Activated CD8-positive, alpha-beta T cell treated with anti-CD3 and anti-CD28 coated beads, Interleukin-2, amount 10 ng/mL, durations not matched to agents 7 days and 5 days (primary cell): ENCODE results near the gene PDE3B. TPM values are rescaled to one million over a fixed set of nuclear protein-coding genes. Genes with fewer than 3 reads are reported as not detected.
"Not testable (repeated sequence)": the region's sequence is repeated elsewhere in the genome, so short reads cannot be mapped to it uniquely, and the experiment has no call there.

ENCODE experiments used
- ATAC-seq: fragments of 150-1000 bp; cut with Tn5 transposase; one replicate; pipeline ENCODE4 v1.10.0; 2021; ENCODE audit warnings: moderate library complexity
- CTCF ChIA-PET: fragments of 350-600 bp; sonication (Branson Sonifier 250); formaldehyde crosslinking; loops from one replicate; lab custom pipeline; 2021; ENCODE audit warnings: antibody characterized with exemption; lab: Charles Lee
- POLR2A ChIA-PET: fragments of 350-600 bp; sonication (Branson Sonifier 250); formaldehyde crosslinking; loops from one replicate; lab custom pipeline; 2021; ENCODE audit warnings: antibody characterized with exemption; lab: Charles Lee
- DNase-seq: peaks from one replicate; pipeline ENCODE4 v3.0.0-alpha.2; 2020
- H3K27ac Mint-ChIP-seq: one replicate; pipeline ENCODE4 v1.8.0; 2021; ENCODE audit warnings: mild to moderate bottlenecking, mixed read lengths
- H3K27me3 Mint-ChIP-seq: one replicate; pipeline ENCODE4 v1.8.0; 2021; ENCODE audit warnings: low read depth, mixed read lengths
- H3K36me3 Mint-ChIP-seq: one replicate; pipeline ENCODE4 v1.8.0; 2021; ENCODE audit warnings: low read depth, mixed read lengths
- H3K4me1 Mint-ChIP-seq: one replicate; pipeline ENCODE4 v1.8.0; 2021; ENCODE audit warnings: low read depth, mixed read lengths
- H3K4me3 Mint-ChIP-seq: one replicate; pipeline ENCODE4 v1.8.0; 2021; ENCODE audit warnings: mild to moderate bottlenecking, mixed read lengths
- H3K9me3 Mint-ChIP-seq: one replicate; pipeline ENCODE4 v1.8.0; 2022; ENCODE audit warnings: mixed read lengths; ENCODE audit not compliant: insufficient read depth
- total RNA-seq, 2 experiments: library from RNA; stranded (reverse); gene quantifications; one replicate each; pipeline ENCODE4 v1.2.3, GENCODE V29; 2021

The PDE3B gene
- total RNA-seq, 2 experiments from 2014 or later: 74.8 to 81.4 TPM

- ChIA-PET CTCF (interaction anchor here (0.7 to 2.0 kb wide), 11 partner anchors 9 to 274 kb away, joined by 3 to 6 read pairs (median 3); no protein-coding TSS in a partner anchor), POLR2A (interaction anchor here (1.0 kb wide), 1 partner anchor 9 kb away, joined by 4 read pairs; no protein-coding TSS in a partner anchor)
- Mint-ChIP-seq H3K27me3 (no peaks in the 10 kb centered on the region), H3K9me3 (peaks cover 9% of the 10 kb centered on the region), H3K36me3 (peaks cover 61% of the 10 kb centered on the region), H3K4me3 (no peak overlapping the region), H3K27ac (no peak overlapping the region), H3K4me1 (peaks cover 59% of the 10 kb centered on the region)
- DNase-seq: no peak
- no peak for ATAC-seq
Observed at GRCh38 chr11:14773755-14774154, 130.2 kb downstream of the PDE3B start.

- ChIA-PET POLR2A (interaction anchor here (1.0 kb wide), 1 partner anchor 130 kb away, joined by 5 read pairs; no protein-coding TSS in a partner anchor), CTCF (interaction anchor here (0.9 to 2.0 kb wide), 4 partner anchors 16 to 135 kb away, joined by 3 to 6 read pairs (median 4); no protein-coding TSS in a partner anchor)
- DNase-seq: no peak
- Mint-ChIP-seq H3K4me3 (no peak overlapping the region), H3K27me3 (no peaks in the 10 kb centered on the region), H3K36me3 (peaks cover 71% of the 10 kb centered on the region), H3K27ac (no peak overlapping the region), H3K4me1 (peaks cover 59% of the 10 kb centered on the region), H3K9me3 (peaks cover 11% of the 10 kb centered on the region)
- no peak for ATAC-seq
Observed at GRCh38 chr11:14774721-14775120, 131.1 kb downstream of the PDE3B start.

GRCh38 chr11:14775897-14776296 is 132.3 kb downstream of the PDE3B start:
- Mint-ChIP-seq H3K4me3 (no peak overlapping the region), H3K4me1 (peaks cover 55% of the 10 kb centered on the region), H3K36me3 (peaks cover 78% of the 10 kb centered on the region), H3K27me3 (no peaks in the 10 kb centered on the region), H3K27ac (peak overlapping the region; percentile 35), H3K9me3 (peaks cover 18% of the 10 kb centered on the region)
- ATAC-seq: no peak
- POLR2A ChIA-PET: no interaction called here
- CTCF ChIA-PET: no interaction called here
- no peak for DNase-seq

- DNase-seq, ATAC-seq, H3K27me3 Mint-ChIP-seq, H3K4me3 Mint-ChIP-seq, POLR2A ChIA-PET, CTCF ChIA-PET, H3K27ac Mint-ChIP-seq: not testable (repeated sequence)
- peaks cover 25% of the 10 kb centered on the region for H3K9me3 Mint-ChIP-seq
- peaks cover 93% of the 10 kb centered on the region for H3K36me3 Mint-ChIP-seq
- H3K4me1 Mint-ChIP-seq: peaks cover 58% of the 10 kb centered on the region
Observed at GRCh38 chr11:14778460-14778859, 134.9 kb downstream of the PDE3B start.

- Mint-ChIP-seq H3K9me3 (peaks cover 27% of the 10 kb centered on the region), H3K27me3 (no peaks in the 10 kb centered on the region), H3K4me3 (no peak overlapping the region), H3K27ac (peak overlapping the region; percentile 79), H3K4me1 (peaks cover 47% of the 10 kb centered on the region), H3K36me3 (peaks cover 64% of the 10 kb centered on the region)
- DNase-seq (no peak), ATAC-seq (peak; percentile 33)
- POLR2A ChIA-PET: no interaction called here
- CTCF ChIA-PET: no interaction called here
Observed at GRCh38 chr11:14783788-14784187, 140.2 kb downstream of the PDE3B start.

- peak overlapping the region; percentile 79 for H3K27ac Mint-ChIP-seq
- CTCF ChIA-PET: no interaction called here
Observed at GRCh38 chr11:14784230-14784629, 140.6 kb downstream of the PDE3B start.

GRCh38 chr11:14789879-14790484 is 146.4 kb downstream of the PDE3B start:
- CTCF ChIA-PET: interaction anchor here (0.6 to 5.0 kb wide), 20 partner anchors 8 to 361 kb away, joined by 3 to 125 read pairs (median 4); partner anchors contain the start of gene CYP2R1
- no peak overlapping the region for H3K27ac Mint-ChIP-seq

More at GRCh38 chr11:14784230-14784629, 140.6 kb downstream of the PDE3B start:
- ATAC-seq: peak; percentile 47
- no peaks in the 10 kb centered on the region for H3K27me3 Mint-ChIP-seq
- POLR2A ChIA-PET: no interaction called here
- peaks cover 45% of the 10 kb centered on the region for H3K4me1 Mint-ChIP-seq
- H3K4me3 Mint-ChIP-seq: no peak overlapping the region
- peaks cover 63% of the 10 kb centered on the region for H3K36me3 Mint-ChIP-seq
- no peak for DNase-seq
- peaks cover 27% of the 10 kb centered on the region for H3K9me3 Mint-ChIP-seq

GRCh38 chr11:14793546-14793945 is 149.9 kb downstream of the PDE3B start:
- ATAC-seq: no peak
- peaks cover 18% of the 10 kb centered on the region for H3K4me1 Mint-ChIP-seq
- H3K36me3 Mint-ChIP-seq: peaks cover 73% of the 10 kb centered on the region
- H3K27ac Mint-ChIP-seq: no peak overlapping the region
- ChIA-PET CTCF (interaction anchor here (2.9 kb wide), 1 partner anchor 114 kb away, joined by 21 read pairs; no protein-coding TSS in a partner anchor), POLR2A (interaction anchor here (1.0 kb wide), 1 partner anchor 29 kb away, joined by 3 read pairs; no protein-coding TSS in a partner anchor)
- H3K9me3 Mint-ChIP-seq: no peaks in the 10 kb centered on the region
- DNase-seq: no peak
- no peaks in the 10 kb centered on the region for H3K27me3 Mint-ChIP-seq
- no peak overlapping the region for H3K4me3 Mint-ChIP-seq

More at GRCh38 chr11:14789879-14790484, 146.4 kb downstream of the PDE3B start:
- ATAC-seq: no peak
- POLR2A ChIA-PET: interaction anchor here (0.9 kb wide), 1 partner anchor 146 kb away, joined by 3 read pairs; no protein-coding TSS in a partner anchor
- H3K4me3 Mint-ChIP-seq: no peak overlapping the region
- H3K9me3 Mint-ChIP-seq: no peaks in the 10 kb centered on the region
- H3K36me3 Mint-ChIP-seq: peaks cover 44% of the 10 kb centered on the region
- H3K4me1 Mint-ChIP-seq: peaks cover 13% of the 10 kb centered on the region
- H3K27me3 Mint-ChIP-seq: no peaks in the 10 kb centered on the region
- no peak for DNase-seq

- DNase-seq, H3K27ac Mint-ChIP-seq, POLR2A ChIA-PET, H3K9me3 Mint-ChIP-seq, H3K27me3 Mint-ChIP-seq, H3K4me3 Mint-ChIP-seq, ATAC-seq: not testable (repeated sequence)
- Mint-ChIP-seq H3K36me3 (peaks cover 87% of the 10 kb centered on the region), H3K4me1 (peaks cover 24% of the 10 kb centered on the region)
- CTCF ChIA-PET: interaction anchor here (2.9 kb wide), 1 partner anchor 112 kb away, joined by 21 read pairs; no protein-coding TSS in a partner anchor
Observed at GRCh38 chr11:14796028-14796427, 152.4 kb downstream of the PDE3B start.

- peaks cover 13% of the 10 kb centered on the region for H3K4me1 Mint-ChIP-seq
- H3K36me3 Mint-ChIP-seq: peaks cover 85% of the 10 kb centered on the region
- H3K4me3 Mint-ChIP-seq: no peak overlapping the region
- CTCF ChIA-PET: interaction anchor here (1.2 kb wide), 1 partner anchor 15 kb away, joined by 4 read pairs; no protein-coding TSS in a partner anchor
- H3K27ac Mint-ChIP-seq: no peak overlapping the region
- H3K27me3 Mint-ChIP-seq: no peaks in the 10 kb centered on the region
- no peak for DNase-seq
- ATAC-seq: no peak
- peaks cover 10% of the 10 kb centered on the region for H3K9me3 Mint-ChIP-seq
- POLR2A ChIA-PET: no interaction called here
Observed at GRCh38 chr11:14803846-14804245, 160.2 kb downstream of the PDE3B start.

GRCh38 chr11:14809466-14809865 is 165.9 kb downstream of the PDE3B start:
- no peak for ATAC-seq
- H3K27me3 Mint-ChIP-seq: no peaks in the 10 kb centered on the region
- ChIA-PET POLR2A (no interaction called here), CTCF (no interaction called here)
- no peak overlapping the region for H3K27ac Mint-ChIP-seq
- peaks cover 15% of the 10 kb centered on the region for H3K4me1 Mint-ChIP-seq
- DNase-seq: no peak
- H3K9me3 Mint-ChIP-seq: peaks cover 10% of the 10 kb centered on the region
- H3K4me3 Mint-ChIP-seq: no peak overlapping the region
- H3K36me3 Mint-ChIP-seq: peaks cover 75% of the 10 kb centered on the region

GRCh38 chr11:14812757-14813156 is 169.2 kb downstream of the PDE3B start:
- DNase-seq (no peak), ATAC-seq (no peak)
- no peak overlapping the region for H3K4me3 Mint-ChIP-seq
- H3K4me1 Mint-ChIP-seq: peaks cover 12% of the 10 kb centered on the region
- H3K36me3 Mint-ChIP-seq: peaks cover 73% of the 10 kb centered on the region
- ChIA-PET CTCF (interaction anchor here (0.8 to 1.2 kb wide), 2 partner anchors 42 to 178 kb away, joined by 3 to 4 read pairs; no protein-coding TSS in a partner anchor), POLR2A (interaction anchor here (0.9 kb wide), 1 partner anchor 39 kb away, joined by 3 read pairs; no protein-coding TSS in a partner anchor)
- H3K27ac Mint-ChIP-seq: no peak overlapping the region
- H3K27me3 Mint-ChIP-seq: no peaks in the 10 kb centered on the region
- peaks cover 4% of the 10 kb centered on the region for H3K9me3 Mint-ChIP-seq
